WTC11 (cell line): ENCODE data around the gene TTC7B.

Experiments used
- CREB1 ChIP-seq: sonication (generic); formaldehyde crosslinking; IDR thresholded peaks from 2 replicates; pipeline ENCODE4 v1.8.0; 2023; ENCODE audit warnings: mild to moderate bottlenecking, missing genetic modification reagents
- NR2C2 ChIP-seq: sonication (generic); formaldehyde crosslinking; IDR thresholded peaks from 2 replicates; pipeline ENCODE4 v1.8.0; 2022; ENCODE audit warnings: mild to moderate bottlenecking, missing genetic modification reagents
- OVOL2 ChIP-seq: fragments of 250-450 bp; sonication (Bioruptor Pico); IDR thresholded peaks from 2 replicates; pipeline ENCODE4 v1.9.0; 2021; ENCODE audit warnings: mild to moderate bottlenecking, borderline replicate concordance
- ZNF121 ChIP-seq: sonication (generic); formaldehyde crosslinking; IDR thresholded peaks from 2 replicates; pipeline ENCODE4 v1.8.0; 2023; ENCODE audit warnings: missing genetic modification reagents
- ZNF423 ChIP-seq: fragments of 250-450 bp; sonication (Bioruptor Pico); IDR thresholded peaks from 2 replicates; pipeline ENCODE4 v2.1.2; 2022; ENCODE audit warnings: mild to moderate bottlenecking, moderate library complexity
- TF ChIP-seq, protein P1 (sequence below): sonication (generic); formaldehyde crosslinking; IDR thresholded peaks from 2 replicates; pipeline ENCODE4 v1.8.1; 2022; ENCODE audit warnings: low read depth, mild to moderate bottlenecking, moderate library complexity, missing genetic modification reagents, borderline replicate concordance
- TF ChIP-seq, protein P2 (sequence below): fragments of 200-600 bp; IDR thresholded peaks from 2 replicates; pipeline ENCODE4 v1.8.0; 2022; ENCODE audit warnings: antibody characterized with exemption
- TF ChIP-seq, protein P3 (sequence below): fragments of 250-450 bp; sonication (Bioruptor Pico); IDR thresholded peaks from 2 replicates; pipeline ENCODE4 v2.1.2; 2022; ENCODE audit warnings: mild to moderate bottlenecking, moderate library complexity
- TF ChIP-seq, protein P4 (sequence below): sonication (generic); formaldehyde crosslinking; IDR thresholded peaks from 2 replicates; pipeline ENCODE4 v1.8.0; 2022; ENCODE audit warnings: mild to moderate bottlenecking, missing genetic modification reagents
- TF ChIP-seq, protein P5 (sequence below): sonication (generic); formaldehyde crosslinking; IDR thresholded peaks from 2 replicates; pipeline ENCODE4 v1.8.1; 2023; ENCODE audit warnings: mild to moderate bottlenecking, missing genetic modification reagents, moderate library complexity

DNA sequence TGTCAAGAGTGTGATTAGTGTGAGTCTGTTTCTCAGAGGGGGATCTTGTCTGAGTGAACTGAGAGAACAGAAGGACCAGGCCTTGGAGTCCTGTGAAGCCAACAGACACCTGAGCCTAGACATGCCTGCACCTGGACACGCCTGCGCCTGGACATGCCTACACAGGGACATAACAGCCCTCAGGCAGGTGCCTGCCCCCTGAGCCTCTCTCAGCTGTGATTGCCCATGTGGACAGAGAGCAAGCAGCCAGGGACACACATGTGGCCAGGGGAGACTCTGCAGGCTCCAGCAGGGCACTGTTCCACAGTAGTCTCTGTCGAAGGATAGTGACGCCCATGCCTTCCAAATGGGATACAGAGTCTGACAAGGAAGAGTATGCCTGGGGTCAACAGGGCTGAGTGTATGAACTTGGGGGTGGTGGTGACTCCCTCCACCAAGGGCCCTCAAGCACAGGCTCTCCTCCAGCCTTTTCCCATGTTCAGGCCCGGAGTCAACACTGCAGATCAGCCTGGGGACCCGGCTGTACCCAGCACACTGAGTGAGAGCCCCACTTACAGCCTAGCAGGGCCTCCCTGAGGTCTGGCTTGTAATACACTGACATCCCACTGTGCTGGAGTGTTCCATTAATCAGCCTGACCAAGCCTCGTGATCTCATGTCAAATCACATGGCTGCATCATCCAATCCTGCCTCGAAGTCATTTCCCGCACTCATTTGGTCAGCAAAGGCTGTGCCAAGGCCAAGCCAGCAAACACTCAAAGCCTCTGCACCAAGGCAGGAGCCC, 246.4 kb downstream of the TTC7B start:
- no peak for TF ChIP-seq NR2C2 (CRISPR knock-in tag)
- TF ChIP-seq, protein P1, sequence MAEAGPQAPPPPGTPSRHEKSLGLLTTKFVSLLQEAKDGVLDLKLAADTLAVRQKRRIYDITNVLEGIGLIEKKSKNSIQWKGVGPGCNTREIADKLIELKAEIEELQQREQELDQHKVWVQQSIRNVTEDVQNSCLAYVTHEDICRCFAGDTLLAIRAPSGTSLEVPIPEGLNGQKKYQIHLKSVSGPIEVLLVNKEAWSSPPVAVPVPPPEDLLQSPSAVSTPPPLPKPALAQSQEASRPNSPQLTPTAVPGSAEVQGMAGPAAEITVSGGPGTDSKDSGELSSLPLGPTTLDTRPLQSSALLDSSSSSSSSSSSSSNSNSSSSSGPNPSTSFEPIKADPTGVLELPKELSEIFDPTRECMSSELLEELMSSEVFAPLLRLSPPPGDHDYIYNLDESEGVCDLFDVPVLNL (CRISPR knock-in tag), result no peak
- TF ChIP-seq, protein P2, sequence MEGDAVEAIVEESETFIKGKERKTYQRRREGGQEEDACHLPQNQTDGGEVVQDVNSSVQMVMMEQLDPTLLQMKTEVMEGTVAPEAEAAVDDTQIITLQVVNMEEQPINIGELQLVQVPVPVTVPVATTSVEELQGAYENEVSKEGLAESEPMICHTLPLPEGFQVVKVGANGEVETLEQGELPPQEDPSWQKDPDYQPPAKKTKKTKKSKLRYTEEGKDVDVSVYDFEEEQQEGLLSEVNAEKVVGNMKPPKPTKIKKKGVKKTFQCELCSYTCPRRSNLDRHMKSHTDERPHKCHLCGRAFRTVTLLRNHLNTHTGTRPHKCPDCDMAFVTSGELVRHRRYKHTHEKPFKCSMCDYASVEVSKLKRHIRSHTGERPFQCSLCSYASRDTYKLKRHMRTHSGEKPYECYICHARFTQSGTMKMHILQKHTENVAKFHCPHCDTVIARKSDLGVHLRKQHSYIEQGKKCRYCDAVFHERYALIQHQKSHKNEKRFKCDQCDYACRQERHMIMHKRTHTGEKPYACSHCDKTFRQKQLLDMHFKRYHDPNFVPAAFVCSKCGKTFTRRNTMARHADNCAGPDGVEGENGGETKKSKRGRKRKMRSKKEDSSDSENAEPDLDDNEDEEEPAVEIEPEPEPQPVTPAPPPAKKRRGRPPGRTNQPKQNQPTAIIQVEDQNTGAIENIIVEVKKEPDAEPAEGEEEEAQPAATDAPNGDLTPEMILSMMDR, result no peak
- no peak for TF ChIP-seq ZNF121
- no peak for TF ChIP-seq OVOL2 (CRISPR knock-in tag)
- no peak for TF ChIP-seq CREB1 (CRISPR knock-in tag)
- TF ChIP-seq ZNF423 (CRISPR knock-in tag), result no peak
- TF ChIP-seq, protein P3, sequence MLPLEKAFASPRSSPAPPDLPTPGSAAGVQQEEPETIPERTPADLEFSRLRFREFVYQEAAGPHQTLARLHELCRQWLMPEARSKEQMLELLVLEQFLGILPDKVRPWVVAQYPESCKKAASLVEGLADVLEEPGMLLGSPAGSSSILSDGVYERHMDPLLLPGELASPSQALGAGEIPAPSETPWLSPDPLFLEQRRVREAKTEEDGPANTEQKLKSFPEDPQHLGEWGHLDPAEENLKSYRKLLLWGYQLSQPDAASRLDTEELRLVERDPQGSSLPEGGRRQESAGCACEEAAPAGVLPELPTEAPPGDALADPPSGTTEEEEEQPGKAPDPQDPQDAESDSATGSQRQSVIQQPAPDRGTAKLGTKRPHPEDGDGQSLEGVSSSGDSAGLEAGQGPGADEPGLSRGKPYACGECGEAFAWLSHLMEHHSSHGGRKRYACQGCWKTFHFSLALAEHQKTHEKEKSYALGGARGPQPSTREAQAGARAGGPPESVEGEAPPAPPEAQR (CRISPR knock-in tag), result no peak
- TF ChIP-seq, protein P4, sequence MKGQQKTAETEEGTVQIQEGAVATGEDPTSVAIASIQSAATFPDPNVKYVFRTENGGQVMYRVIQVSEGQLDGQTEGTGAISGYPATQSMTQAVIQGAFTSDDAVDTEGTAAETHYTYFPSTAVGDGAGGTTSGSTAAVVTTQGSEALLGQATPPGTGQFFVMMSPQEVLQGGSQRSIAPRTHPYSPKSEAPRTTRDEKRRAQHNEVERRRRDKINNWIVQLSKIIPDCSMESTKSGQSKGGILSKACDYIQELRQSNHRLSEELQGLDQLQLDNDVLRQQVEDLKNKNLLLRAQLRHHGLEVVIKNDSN (CRISPR knock-in tag), result no peak
- TF ChIP-seq, protein P5, sequence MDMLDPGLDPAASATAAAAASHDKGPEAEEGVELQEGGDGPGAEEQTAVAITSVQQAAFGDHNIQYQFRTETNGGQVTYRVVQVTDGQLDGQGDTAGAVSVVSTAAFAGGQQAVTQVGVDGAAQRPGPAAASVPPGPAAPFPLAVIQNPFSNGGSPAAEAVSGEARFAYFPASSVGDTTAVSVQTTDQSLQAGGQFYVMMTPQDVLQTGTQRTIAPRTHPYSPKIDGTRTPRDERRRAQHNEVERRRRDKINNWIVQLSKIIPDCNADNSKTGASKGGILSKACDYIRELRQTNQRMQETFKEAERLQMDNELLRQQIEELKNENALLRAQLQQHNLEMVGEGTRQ (CRISPR knock-in tag), result no peak
